Testis (tissue), 3 donors: Measurements from ENCODE around the gene RIPK3. TPM values are rescaled to one million over a fixed set of nuclear protein-coding genes. Genes with fewer than 3 reads are reported as not detected.

Experiments
- DNase-seq: peaks from one replicate; pipeline ENCODE4 v3.0.0-alpha.2; 2019
- H3K27ac ChIP-seq, 2 donors: fragments of 200-600 bp; sonication (generic); one replicate each; pipeline ENCODE4 v1.5.1; 2019
- H3K27me3 ChIP-seq: fragments of 200-600 bp; sonication (generic); one replicate; pipeline ENCODE4 v1.5.1; 2019
- H3K36me3 ChIP-seq: fragments of 200-600 bp; sonication (generic); one replicate; pipeline ENCODE4 v1.5.1; 2017; ENCODE audit warnings: low read depth; ENCODE audit errors: missing control alignments
- H3K4me1 ChIP-seq: fragments of 200-600 bp; sonication (generic); one replicate; pipeline ENCODE4 v1.5.1; 2019
- H3K4me3 ChIP-seq, 2 donors: fragments of 200-600 bp; sonication (generic); one replicate each; pipeline ENCODE4 v1.5.1; 2017 to 2019
- H3K9me3 ChIP-seq: fragments of 200-600 bp; sonication (generic); one replicate; pipeline ENCODE4 v1.5.1; 2017
- CTCF ChIP-seq, 3 experiments: fragments of 450-650 bp in 2 of 3; fragments of 200-600 bp in 1 of 3; sonication (generic) in 1 of 3; IDR thresholded peaks; one replicate each; pipeline ENCODE4 v1.5.1; 2016 to 2019; ENCODE audit warnings: antibody characterized with exemption in 3 of 3, mild to moderate bottlenecking in 2 of 3, moderate library complexity in 1 of 3
- POLR2A ChIP-seq: fragments of 450-650 bp; IDR thresholded peaks from one replicate; pipeline ENCODE4 v1.6.1; 2017; ENCODE audit warnings: antibody characterized with exemption, mild to moderate bottlenecking, moderate library complexity
- WGBS, 2 donors: methylation state at CpG; one replicate each; pipeline ENCODE4 v1.1.5; 2018; 5-methylcytosine and 5-hydroxymethylcytosine counted together
- intact Hi-C: fragments of 100-400 bp; cut with DNase I; formaldehyde crosslinking; loops from one replicate; pipeline ENCODE4 v1.15.1; 2023; ENCODE audit warnings: low total_unique reads
- polyA plus RNA-seq: library from polyadenylated mRNA; stranded (reverse); fragments of 350-450 nt; fragmentation: Illumina TruSeq; extraction: RNeasy Lipid Tissue Mini Kit (QIAGEN cat#74804); gene quantifications from one replicate; pipeline ENCODE4 v1.2.3, GENCODE V29; 2014; ENCODE audit warnings: low read depth, low replicate concordance; ENCODE audit not compliant: insufficient read depth
- total RNA-seq, 2 donors: library from RNA; depleted of rRNA; stranded (reverse); fragments of >200 nt; gene quantifications; one replicate each; pipeline ENCODE4 v1.2.3, GENCODE V29; 2016

The RIPK3 gene
- total and polyA plus RNA-seq, 3 donors from 2014 or later, result 2.8 to 11.3 (median 3.2) TPM

DNA sequence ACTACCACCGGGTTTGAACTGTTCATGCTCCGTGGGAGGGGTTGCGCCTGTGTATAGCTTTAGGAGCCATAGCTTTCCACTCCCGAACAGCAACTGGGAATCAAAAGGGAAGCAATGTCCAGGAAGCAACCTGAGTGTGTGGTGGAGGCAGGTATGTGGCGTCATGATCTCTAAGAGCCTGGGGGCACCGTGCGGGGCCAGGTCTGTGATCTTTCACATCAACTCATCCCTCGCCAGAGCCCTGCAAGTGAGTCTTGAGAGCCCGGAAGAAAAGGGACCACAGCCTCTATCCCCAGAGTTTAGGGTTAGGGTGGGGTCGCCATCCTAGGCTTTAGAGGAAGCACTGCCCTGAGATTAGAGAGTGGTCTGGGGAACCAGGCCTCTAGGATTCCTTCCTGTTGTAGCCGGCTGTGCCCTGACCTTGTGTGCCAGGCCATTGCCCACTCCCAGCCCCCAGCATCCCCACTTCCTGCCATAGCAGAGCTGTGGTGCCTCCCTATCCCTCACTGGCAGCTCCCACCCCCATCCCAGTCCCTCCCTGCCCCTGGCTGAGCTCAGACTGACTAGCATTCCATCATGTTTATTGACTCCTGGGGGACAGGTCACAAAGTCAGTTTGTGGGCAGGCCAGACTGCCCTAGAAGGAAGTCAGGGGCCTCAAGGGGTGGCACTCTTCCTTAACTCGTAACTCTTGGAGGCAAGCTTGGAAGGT is 4.2 kb downstream of the RIPK3 start:
- H3K4me3 ChIP-seq, result no peak overlapping the region
- H3K4me1 ChIP-seq, result peaks cover 21% of the 10 kb centered on the region
- no peaks in the 10 kb centered on the region for H3K36me3 ChIP-seq

GRCh38 chr14:24334431-24335291 is 5.1 kb downstream of the RIPK3 start, which contains the start of gene ADCY4:
ADCY4 (minus strand) TSS chr14:24335071; CDS start chr14:24334652, 419 bp downstream.
- no peak for DNase-seq
- H3K4me1 ChIP-seq, result peaks cover 21% of the 10 kb centered on the region
- peak within 1 kb of the TSS; percentile 32 to 34 for H3K4me3 ChIP-seq
- intact Hi-C loops, result loop anchor here (5.0 kb wide), 1 partner anchor 98 kb away; no protein-coding TSS in a partner anchor
- TF ChIP-seq POLR2A (no peak), CTCF (IDR thresholded peaks at IDR 0.05) (no peak)
- no peaks in the 10 kb centered on the region for H3K27me3 ChIP-seq
- WGBS, 2 donors, result 6 to 19% methylated on average over 9 to 56 of the region's 65 CpGs
- peak within 1 kb of the TSS in 1 of 2 donors; percentile 11 for H3K27ac ChIP-seq
- H3K36me3 ChIP-seq, result no peaks in the 10 kb centered on the region
- H3K9me3 ChIP-seq, result no peaks in the 10 kb centered on the region

More for the DNA sequence above, 4.2 kb downstream of the RIPK3 start:
- Histone ChIP-seq H3K9me3 (no peaks in the 10 kb centered on the region), H3K27ac (no peak overlapping the region), H3K27me3 (no peaks in the 10 kb centered on the region)
- 74% methylated on average over 11 to 12 of the region's 12 CpGs for WGBS, 2 donors
- DNase-seq, result no peak
- no peak for TF ChIP-seq CTCF (IDR thresholded peaks at IDR 0.05)
- TF ChIP-seq POLR2A, result no peak
- intact Hi-C loops, result no loop called here

DNA sequence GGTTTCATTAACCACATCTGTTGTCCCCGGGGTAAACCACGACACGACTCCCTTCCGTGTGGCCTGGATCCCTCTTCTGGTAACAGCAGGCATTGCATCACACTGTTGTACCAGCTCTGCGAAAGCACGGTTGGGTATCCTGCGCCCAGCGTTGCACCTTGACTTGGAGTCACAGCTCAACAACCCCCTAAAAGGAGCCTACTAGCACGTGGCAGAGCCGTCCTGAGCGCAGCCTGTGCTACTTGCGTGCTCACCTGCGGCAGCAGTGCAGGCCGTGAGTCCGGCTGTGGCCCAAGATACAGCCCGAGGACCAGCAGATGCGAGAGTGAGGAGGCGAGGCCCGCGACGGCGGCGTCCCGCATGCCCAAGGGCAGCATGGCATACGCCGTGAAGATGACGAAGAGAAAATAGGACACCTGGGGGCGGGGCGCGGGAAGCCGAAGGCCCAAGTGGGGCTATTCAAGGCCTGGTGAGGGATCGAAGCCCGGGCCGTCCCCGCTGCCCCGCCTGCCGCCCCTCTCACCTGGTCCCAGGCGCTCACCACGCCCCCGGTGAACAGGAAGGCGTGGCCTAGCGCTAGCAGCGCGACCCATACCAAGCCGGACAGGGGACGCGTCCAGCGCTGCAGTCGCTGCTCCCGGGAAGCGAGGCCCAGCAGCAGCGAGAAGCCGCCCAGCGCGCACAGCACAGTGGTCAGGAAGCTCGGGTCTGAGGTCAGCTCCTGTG is 7.4 kb downstream of the RIPK3 start:
- H3K36me3 ChIP-seq, result no peaks in the 10 kb centered on the region
- no peaks in the 10 kb centered on the region for H3K27me3 ChIP-seq
- no peak overlapping the region for H3K4me3 ChIP-seq
- DNase-seq, result peak; percentile 79
- peaks cover 21% of the 10 kb centered on the region for H3K4me1 ChIP-seq
- WGBS, 2 donors, result 17 to 20% methylated on average over 28 to 56 of the region's 56 CpGs
- H3K9me3 ChIP-seq, result no peaks in the 10 kb centered on the region
- TF ChIP-seq CTCF (IDR thresholded peaks at IDR 0.05) (peak; percentile 49 to 78 (median 72)), POLR2A (no peak)
- no peak overlapping the region for H3K27ac ChIP-seq
- intact Hi-C loops, result loop anchor here (5.0 kb wide), 1 partner anchor 100 kb away; no protein-coding TSS in a partner anchor

DNA sequence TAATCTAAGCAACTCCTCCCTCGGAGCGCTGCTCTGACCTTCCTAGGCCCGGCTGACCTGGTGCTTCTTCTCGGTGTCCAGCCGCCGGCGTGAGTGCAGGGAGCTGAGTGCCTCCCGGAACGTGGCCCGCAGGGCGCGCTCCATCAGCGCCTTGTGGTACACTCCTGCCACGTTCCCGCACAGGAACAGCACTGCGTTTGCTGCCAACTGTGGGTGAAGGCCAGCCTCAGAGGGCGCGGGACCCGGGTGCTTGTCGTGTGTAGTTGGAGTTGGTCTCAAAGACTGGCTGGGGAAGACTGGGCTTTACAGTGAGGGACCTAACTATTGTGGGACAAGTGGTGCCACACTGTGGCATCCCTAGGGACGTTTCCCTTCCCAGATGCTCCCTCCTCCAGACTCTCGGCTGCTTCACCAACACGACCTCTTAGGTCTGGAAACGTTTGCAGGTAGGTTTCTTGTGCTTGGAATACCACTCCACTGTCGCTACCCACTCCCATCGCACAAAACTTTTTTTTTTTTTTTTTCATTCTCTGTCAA is 8.0 kb downstream of the RIPK3 start:
- intact Hi-C loops, result loop anchor here (5.0 kb wide), 1 partner anchor 101 kb away; no protein-coding TSS in a partner anchor
- H3K36me3 ChIP-seq, result no peaks in the 10 kb centered on the region
- no peak for DNase-seq
- H3K9me3 ChIP-seq, result no peaks in the 10 kb centered on the region
- no peak overlapping the region for H3K4me3 ChIP-seq
- 43 to 49% methylated on average over 13 to 22 of the region's 26 CpGs for WGBS, 2 donors
- peaks cover 21% of the 10 kb centered on the region for H3K4me1 ChIP-seq
- TF ChIP-seq POLR2A (no peak), CTCF (IDR thresholded peaks at IDR 0.05) (no peak)
- H3K27me3 ChIP-seq, result no peaks in the 10 kb centered on the region
- no peak overlapping the region for H3K27ac ChIP-seq
